GM12891 (cell line): Measurements from ENCODE around the gene PIGBOS1.
A peak's percentile ranks its signal among the peaks of the same experiment; 100 is the strongest.

Source experiments
- PAX5 ChIP-seq: IDR thresholded peaks from 2 replicates; pipeline ENCODE4 v1.6.1; 2011; ENCODE audit warnings: low read length, moderate library complexity, mild to moderate bottlenecking; ENCODE audit not compliant: insufficient read depth, severe bottlenecking
- POLR2A ChIP-seq: IDR thresholded peaks from 2 replicates; pipeline ENCODE4 v1.6.1; 2011; ENCODE audit warnings: low read depth, low read length, control low read depth
- POLR2AphosphoS5 ChIP-seq: IDR thresholded peaks from 2 replicates; pipeline ENCODE4 v1.6.1; 2011; ENCODE audit warnings: low read depth, low read length, control low read depth
- SPI1 ChIP-seq: IDR thresholded peaks from 2 replicates; pipeline ENCODE4 v1.6.1; 2011; ENCODE audit warnings: low read depth, low read length, control low read depth
- TAF1 ChIP-seq: IDR thresholded peaks from 2 replicates; pipeline ENCODE4 v1.6.1; 2011; ENCODE audit warnings: low read depth, low read length, control low read depth

- TF ChIP-seq POLR2A = no peak
- TF ChIP-seq POLR2AphosphoS5 = no peak
- peak; percentile 62 for TF ChIP-seq SPI1
- TF ChIP-seq TAF1 = no peak
- TF ChIP-seq PAX5 = no peak
Measured at GRCh38 chr15:55282284-55282833, 36.6 kb downstream of the PIGBOS1 start.
